Measurements from ENCODE around the gene CCDC38. TPM values are rescaled to one million over a fixed set of nuclear protein-coding genes. Genes with fewer than 3 reads are reported as not detected.

Gene CCDC38
- total RNA-seq, 1 donor from 2014 or later, result not detected

GRCh38 chr12:95890958-95891357 is 51.5 kb downstream of the CCDC38 start:
- no peak for DNase-seq (ENCODE audit: low read depth)
- Histone ChIP-seq H3K36me3 (ENCODE audit: control insufficient read depth, insufficient read depth, low read length) (no peaks in the 10 kb centered on the region), H3K27me3 (ENCODE audit: control insufficient read depth, insufficient read depth, low read length) (no peaks in the 10 kb centered on the region), H3K4me3 (ENCODE audit: low read depth, low read length) (no peak overlapping the region)
- FAIRE-seq, result no peak
- no peak for TF ChIP-seq CTCF (IDR thresholded peaks at IDR 0.05; ENCODE audit: insufficient read depth, low read length, severe bottlenecking)

- no peak for DNase-seq (ENCODE audit: low read depth)
- Histone ChIP-seq H3K27me3 (ENCODE audit: control insufficient read depth, insufficient read depth, low read length) (no peaks in the 10 kb centered on the region), H3K36me3 (ENCODE audit: control insufficient read depth, insufficient read depth, low read length) (no peaks in the 10 kb centered on the region), H3K4me3 (ENCODE audit: low read depth, low read length) (no peak overlapping the region)
- no peak for FAIRE-seq
- no peak for TF ChIP-seq CTCF (IDR thresholded peaks at IDR 0.05; ENCODE audit: insufficient read depth, low read length, severe bottlenecking)
These were observed 55.1 kb downstream of the CCDC38 start for GRCh38 chr12:95887311-95887710.

GRCh38 chr12:95884998-95885397 is 57.4 kb downstream of the CCDC38 start:
- peak; percentile 13 for FAIRE-seq
- no peaks in the 10 kb centered on the region for H3K27me3 ChIP-seq (ENCODE audit: control insufficient read depth, insufficient read depth, low read length)
- H3K36me3 ChIP-seq (ENCODE audit: control insufficient read depth, insufficient read depth, low read length), result no peaks in the 10 kb centered on the region
- no peak for DNase-seq (ENCODE audit: low read depth)
- H3K4me3 ChIP-seq (ENCODE audit: low read depth, low read length), result no peak overlapping the region
- no peak for TF ChIP-seq CTCF (IDR thresholded peaks at IDR 0.05; ENCODE audit: insufficient read depth, low read length, severe bottlenecking)

- H3K36me3 ChIP-seq (ENCODE audit: control insufficient read depth, insufficient read depth, low read length), result no peaks in the 10 kb centered on the region
- FAIRE-seq (no peak), DNase-seq (ENCODE audit: low read depth) (no peak)
- no peaks in the 10 kb centered on the region for H3K27me3 ChIP-seq (ENCODE audit: control insufficient read depth, insufficient read depth, low read length)
- no peak for TF ChIP-seq CTCF (IDR thresholded peaks at IDR 0.05; ENCODE audit: insufficient read depth, low read length, severe bottlenecking)
- H3K4me3 ChIP-seq (ENCODE audit: low read depth, low read length), result no peak overlapping the region
These were observed 59.5 kb downstream of the CCDC38 start for GRCh38 chr12:95882873-95883272.

GRCh38 chr12:95882080-95882479 is 60.3 kb downstream of the CCDC38 start:
- Histone ChIP-seq H3K27me3 (ENCODE audit: control insufficient read depth, insufficient read depth, low read length) (no peaks in the 10 kb centered on the region), H3K36me3 (ENCODE audit: control insufficient read depth, insufficient read depth, low read length) (no peaks in the 10 kb centered on the region), H3K4me3 (ENCODE audit: low read depth, low read length) (no peak overlapping the region)
- DNase-seq (ENCODE audit: low read depth), result no peak
- FAIRE-seq, result no peak
- no peak for TF ChIP-seq CTCF (IDR thresholded peaks at IDR 0.05; ENCODE audit: insufficient read depth, low read length, severe bottlenecking)

- no peak for TF ChIP-seq CTCF (IDR thresholded peaks at IDR 0.05; ENCODE audit: insufficient read depth, low read length, severe bottlenecking)
- Histone ChIP-seq H3K27me3 (ENCODE audit: control insufficient read depth, insufficient read depth, low read length) (no peaks in the 10 kb centered on the region), H3K36me3 (ENCODE audit: control insufficient read depth, insufficient read depth, low read length) (no peaks in the 10 kb centered on the region), H3K4me3 (ENCODE audit: low read depth, low read length) (no peak overlapping the region)
- FAIRE-seq (no peak), DNase-seq (ENCODE audit: low read depth) (no peak)
These were observed 61.0 kb downstream of the CCDC38 start for GRCh38 chr12:95881331-95881955.
